Erythroblast (primary cell): ENCODE measurements around the gene FAM53C.

Experiments used
- GATA1 ChIP-seq: IDR thresholded peaks from 2 replicates; pipeline ENCODE4 v1.6.1; 2011; ENCODE audit warnings: low read depth, mild to moderate bottlenecking, control low read depth, low read length, moderate library complexity
- POLR2A ChIP-seq: IDR thresholded peaks from 2 replicates; pipeline ENCODE4 v1.6.1; 2011; ENCODE audit warnings: mild to moderate bottlenecking, low read length

DNA sequence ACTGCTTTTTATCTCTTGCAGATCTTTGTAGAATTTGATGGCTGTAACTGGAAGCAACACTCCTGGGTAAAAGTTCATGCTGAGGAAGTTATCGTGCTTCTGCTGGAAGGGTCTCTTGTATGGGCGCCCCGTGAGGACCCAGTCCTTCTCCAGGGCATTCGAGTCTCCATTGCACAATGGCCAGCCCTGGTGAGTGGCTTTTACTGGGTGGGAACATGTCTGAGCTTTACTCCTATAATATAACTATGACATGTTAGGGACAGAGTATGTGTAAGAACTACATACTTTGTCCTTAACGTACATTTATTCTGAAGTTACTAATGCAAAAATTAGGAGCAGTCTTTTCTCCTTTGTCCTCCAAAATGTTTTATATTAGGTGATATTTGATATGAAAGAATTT lies 34.6 kb downstream of the FAM53C start:
- TF ChIP-seq POLR2A (no peak), GATA1 (no peak)
